Naive thymus-derived CD4-positive, alpha-beta T cell (primary cell): Measurements from ENCODE around the gene CARD14. TPM values are rescaled to one million over a fixed set of nuclear protein-coding genes. Genes with fewer than 3 reads are reported as not detected.

Experiments used
- ATAC-seq: fragments of 150-1000 bp; cut with Tn5 transposase; 2 replicates; pipeline ENCODE4 v1.10.0; 2021; ENCODE audit warnings: mild to moderate bottlenecking, moderate library complexity
- CTCF ChIA-PET: fragments of 350-600 bp; sonication (Branson Sonifier 250); formaldehyde crosslinking; loops from one replicate; lab custom pipeline; 2021; ENCODE audit warnings: antibody characterized with exemption; lab: Charles Lee
- POLR2A ChIA-PET: fragments of 350-600 bp; sonication (Branson Sonifier 250); formaldehyde crosslinking; loops from one replicate; lab custom pipeline; 2021; ENCODE audit warnings: antibody characterized with exemption, inconsistent platforms; lab: Charles Lee
- DNase-seq, 9 donors: peaks; one replicate each; pipeline versions ENCODE4 v3.0.0 to v3.0.0-alpha.2; 2020 to 2022; ENCODE audit warnings: mixed read lengths in 1 of 9
- H3K27ac ChIP-seq: one replicate; pipeline ENCODE4 v1.7.0; 2013; ENCODE audit warnings: mild to moderate bottlenecking, low read depth, low read length, moderate library complexity
- H3K27me3 ChIP-seq, 2 donors: one replicate each; pipeline ENCODE4 v1.7.0; 2013; ENCODE audit warnings: low read length in 2 of 2, mild to moderate bottlenecking in 2 of 2, moderate library complexity in 2 of 2; ENCODE audit not compliant: control insufficient read depth in 2 of 2, insufficient read depth in 2 of 2
- H3K36me3 ChIP-seq, 3 experiments: 1 replicate in 2 of 3; 2 replicates in 1 of 3; pipeline ENCODE4 v1.7.0; 2013; ENCODE audit warnings: low read length in 3 of 3, mild to moderate bottlenecking in 3 of 3, moderate library complexity in 1 of 3; ENCODE audit not compliant: insufficient read depth in 3 of 3, control insufficient read depth in 2 of 3
- H3K4me1 ChIP-seq, 2 donors: one replicate each; pipeline ENCODE4 v1.7.0; 2013; ENCODE audit warnings: low read length in 2 of 2, mild to moderate bottlenecking in 2 of 2, moderate library complexity in 1 of 2; ENCODE audit not compliant: control insufficient read depth in 2 of 2, insufficient read depth in 2 of 2
- H3K4me3 ChIP-seq: 2 replicates; pipeline ENCODE4 v1.7.0; 2013; ENCODE audit warnings: mild to moderate bottlenecking, low read length
- H3K9me3 ChIP-seq, 3 experiments: 1 replicate in 2 of 3; 2 replicates in 1 of 3; pipeline ENCODE4 v1.7.0; 2013; ENCODE audit warnings: low read length in 3 of 3; ENCODE audit not compliant: control insufficient read depth in 2 of 3
- H3K27ac Mint-ChIP-seq, 9 donors: one replicate each; pipeline ENCODE4 v1.8.0; 2020 to 2022; ENCODE audit warnings: mixed read lengths in 9 of 9, mild to moderate bottlenecking in 8 of 9, moderate library complexity in 5 of 9, inconsistent platforms in 2 of 9
- H3K27me3 Mint-ChIP-seq, 5 donors: one replicate each; pipeline ENCODE4 v1.8.0; 2021 to 2022; ENCODE audit warnings: mixed read lengths in 5 of 5, mild to moderate bottlenecking in 1 of 5
- H3K36me3 Mint-ChIP-seq, 5 donors: one replicate each; pipeline ENCODE4 v1.8.0; 2020 to 2022; ENCODE audit warnings: mixed read lengths in 5 of 5, mild to moderate bottlenecking in 3 of 5, inconsistent platforms in 1 of 5
- H3K4me1 Mint-ChIP-seq, 7 donors: one replicate each; pipeline ENCODE4 v1.8.0; 2020 to 2022; ENCODE audit warnings: mixed read lengths in 7 of 7, mild to moderate bottlenecking in 3 of 7, inconsistent platforms in 1 of 7
- H3K4me3 Mint-ChIP-seq, 10 donors: one replicate each; pipeline ENCODE4 v1.8.0; 2020 to 2022; ENCODE audit warnings: mild to moderate bottlenecking in 10 of 10, mixed read lengths in 10 of 10, moderate library complexity in 6 of 10, inconsistent platforms in 2 of 10
- H3K9me3 Mint-ChIP-seq, 11 donors: one replicate each; pipeline ENCODE4 v1.8.0; 2020 to 2022; ENCODE audit warnings: mixed read lengths in 11 of 11, mild to moderate bottlenecking in 4 of 11, inconsistent platforms in 1 of 11, moderate library complexity in 1 of 11
- intact Hi-C, 2 donors: fragments of 100-400 bp; cut with micrococcal nuclease; formaldehyde crosslinking; loops; one replicate each; pipeline ENCODE4 v1.15.1; 2023
- polyA plus RNA-seq, 2 donors: library from polyadenylated mRNA; unstranded; fragments of 300-500 nt; fragmentation: Illumina TruSeq; gene quantifications; one replicate each; pipeline ENCODE4 v1.2.3, GENCODE V29; 2021
- total RNA-seq, 6 experiments: library from RNA in 5 of 6; stranded (reverse) in 5 of 6; gene quantifications; 1 replicate in 5 of 6; 2 replicates in 1 of 6; pipeline ENCODE4 v1.2.3 and lab custom pipeline; 2021 to 2026

CARD14 gene
- total RNA-seq, result under 1 TPM in 3 of 5 experiments, not detected in 2; 0.24 to 0.57 (median 0.30) TPM
- not detected for polyA plus RNA-seq
- not detected for total RNA-seq (lab: John Stamatoyannopoulos, UW)

GRCh38 chr17:80169784-80170500 lies at the start of gene CARD14:
TSS of gene CARD14 (plus strand) at chr17:80170030. CDS start at chr17:80181439, 11,409 bp downstream.
- no peaks in the 10 kb centered on the region for H3K27me3 ChIP-seq
- Mint-ChIP-seq H3K4me3 (no peak within 1 kb of the TSS), H3K36me3 (peaks cover 0 to 5% (median 0%) of the 10 kb centered on the region in 5 donors), H3K27me3 (peaks cover 0 to 10% (median 0%) of the 10 kb centered on the region in 5 donors), H3K27ac (no peak within 1 kb of the TSS), H3K9me3 (no peaks in the 10 kb centered on the region), H3K4me1 (peaks cover 0 to 2% (median 0%) of the 10 kb centered on the region in 7 donors)
- no peaks in the 10 kb centered on the region for H3K9me3 ChIP-seq
- POLR2A ChIA-PET, result no interaction called here
- H3K4me1 ChIP-seq, result no peaks in the 10 kb centered on the region
- no peak within 1 kb of the TSS for H3K27ac ChIP-seq
- no peak for DNase-seq
- CTCF ChIA-PET, result interaction anchor here (0.6 kb wide), 1 partner anchor 35 kb away, joined by 3 read pairs; no protein-coding TSS in a partner anchor
- H3K4me3 ChIP-seq, result no peak within 1 kb of the TSS
- H3K36me3 ChIP-seq, result no peaks in the 10 kb centered on the region
- intact Hi-C loops, result no loop called here
- no peak for ATAC-seq

GRCh38 chr17:80122026-80122575 lies 47.7 kb upstream of the CARD14 start:
- no peak for ATAC-seq
- H3K27ac ChIP-seq, result no peak overlapping the region
- no peaks in the 10 kb centered on the region for H3K27me3 ChIP-seq

DNA sequence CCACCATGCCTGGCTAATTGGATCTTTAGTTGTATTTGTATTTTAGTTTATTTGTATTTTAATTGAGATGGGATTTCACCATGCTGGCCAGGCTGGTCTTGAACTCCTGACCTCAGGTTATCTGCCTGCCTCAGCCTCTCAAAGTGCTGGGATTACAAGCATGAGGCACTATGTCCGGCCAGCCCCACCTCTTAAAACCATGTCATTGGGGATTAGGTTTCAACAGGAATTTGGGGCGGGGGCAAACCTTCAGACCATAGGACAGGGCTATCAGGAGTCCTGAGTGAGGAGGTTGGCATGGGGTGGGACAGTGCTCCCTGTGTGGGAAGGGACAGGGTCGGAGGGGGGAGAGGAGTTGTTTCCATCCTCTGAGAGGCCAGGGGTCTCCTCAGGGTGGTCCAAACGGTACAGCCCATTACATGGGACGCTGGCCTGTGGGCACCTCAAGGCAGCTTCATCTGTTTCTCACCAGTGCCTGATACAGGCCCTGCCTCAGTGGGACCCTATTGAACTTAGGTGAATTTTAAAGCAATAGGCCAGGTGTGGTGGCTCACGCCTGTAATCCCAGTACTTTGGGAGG lies 46.8 kb upstream of the CARD14 start:
- Mint-ChIP-seq H3K27ac (no peak overlapping the region), H3K9me3 (no peaks in the 10 kb centered on the region), H3K4me3 (no peak overlapping the region), H3K36me3 (no peaks in the 10 kb centered on the region), H3K27me3 (peaks cover 0 to 22% (median 9%) of the 10 kb centered on the region in 5 donors), H3K4me1 (no peaks in the 10 kb centered on the region)
- H3K36me3 ChIP-seq, result no peaks in the 10 kb centered on the region
- ATAC-seq, result no peak
- H3K4me3 ChIP-seq, result no peak overlapping the region
- ChIA-PET POLR2A (no interaction called here), CTCF (interaction anchor here (0.7 to 0.9 kb wide), 2 partner anchors 33 to 78 kb away, joined by 3 read pairs; no protein-coding TSS in a partner anchor)
- H3K27me3 ChIP-seq, result no peaks in the 10 kb centered on the region
- no peak for DNase-seq
- H3K9me3 ChIP-seq, result no peaks in the 10 kb centered on the region
- intact Hi-C loops, result no loop called here
- no peaks in the 10 kb centered on the region for H3K4me1 ChIP-seq
- no peak overlapping the region for H3K27ac ChIP-seq

More at GRCh38 chr17:80122026-80122575, 47.7 kb upstream of the CARD14 start:
- Mint-ChIP-seq H3K9me3 (no peaks in the 10 kb centered on the region), H3K27me3 (peaks cover 0 to 17% (median 7%) of the 10 kb centered on the region in 5 donors), H3K27ac (no peak overlapping the region), H3K36me3 (no peaks in the 10 kb centered on the region), H3K4me3 (no peak overlapping the region), H3K4me1 (no peaks in the 10 kb centered on the region)
- POLR2A ChIA-PET, result no interaction called here
- H3K9me3 ChIP-seq, result no peaks in the 10 kb centered on the region
- CTCF ChIA-PET, result interaction anchor here (0.9 kb wide), 1 partner anchor 32 kb away, joined by 3 read pairs; no protein-coding TSS in a partner anchor
- no peak overlapping the region for H3K4me3 ChIP-seq
- H3K36me3 ChIP-seq, result no peaks in the 10 kb centered on the region
- H3K4me1 ChIP-seq, result no peaks in the 10 kb centered on the region
- DNase-seq, result no peak
- intact Hi-C loops, result no loop called here

DNA sequence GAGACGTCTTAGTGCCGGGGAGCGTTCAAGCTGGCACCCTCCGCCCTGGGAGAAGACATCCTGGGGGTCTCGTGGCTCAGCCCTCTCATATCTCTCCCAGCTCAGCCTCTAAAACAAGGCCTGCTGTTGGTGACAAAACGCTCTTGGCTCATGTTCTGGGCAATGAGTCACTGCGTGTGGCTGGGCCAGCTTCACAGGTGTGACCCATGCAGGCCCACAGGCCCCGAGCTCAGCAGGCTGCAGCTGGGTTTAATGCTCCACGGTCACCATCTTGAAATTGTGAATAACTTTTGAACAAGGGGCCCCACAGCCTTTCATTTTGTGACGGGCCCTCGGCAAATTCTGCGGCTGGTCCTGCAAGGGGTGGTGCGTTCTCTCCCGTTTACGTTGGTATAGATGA lies 46.0 kb upstream of the CARD14 start:
- H3K27ac Mint-ChIP-seq, result no peak overlapping the region
- Histone ChIP-seq H3K4me3 (no peak overlapping the region), H3K9me3 (no peaks in the 10 kb centered on the region), H3K36me3 (no peaks in the 10 kb centered on the region), H3K4me1 (no peaks in the 10 kb centered on the region), H3K27me3 (no peaks in the 10 kb centered on the region), H3K27ac (no peak overlapping the region)
- no peaks in the 10 kb centered on the region for H3K9me3 Mint-ChIP-seq
- H3K4me3 Mint-ChIP-seq, result no peak overlapping the region
- ChIA-PET CTCF (no interaction called here), POLR2A (no interaction called here)
- H3K4me1 Mint-ChIP-seq, result no peaks in the 10 kb centered on the region
- H3K36me3 Mint-ChIP-seq, result no peaks in the 10 kb centered on the region
- intact Hi-C loops, result no loop called here
- DNase-seq (no peak), ATAC-seq (no peak)
- peaks cover 5 to 30% (median 16%) of the 10 kb centered on the region in 5 donors for H3K27me3 Mint-ChIP-seq

DNA sequence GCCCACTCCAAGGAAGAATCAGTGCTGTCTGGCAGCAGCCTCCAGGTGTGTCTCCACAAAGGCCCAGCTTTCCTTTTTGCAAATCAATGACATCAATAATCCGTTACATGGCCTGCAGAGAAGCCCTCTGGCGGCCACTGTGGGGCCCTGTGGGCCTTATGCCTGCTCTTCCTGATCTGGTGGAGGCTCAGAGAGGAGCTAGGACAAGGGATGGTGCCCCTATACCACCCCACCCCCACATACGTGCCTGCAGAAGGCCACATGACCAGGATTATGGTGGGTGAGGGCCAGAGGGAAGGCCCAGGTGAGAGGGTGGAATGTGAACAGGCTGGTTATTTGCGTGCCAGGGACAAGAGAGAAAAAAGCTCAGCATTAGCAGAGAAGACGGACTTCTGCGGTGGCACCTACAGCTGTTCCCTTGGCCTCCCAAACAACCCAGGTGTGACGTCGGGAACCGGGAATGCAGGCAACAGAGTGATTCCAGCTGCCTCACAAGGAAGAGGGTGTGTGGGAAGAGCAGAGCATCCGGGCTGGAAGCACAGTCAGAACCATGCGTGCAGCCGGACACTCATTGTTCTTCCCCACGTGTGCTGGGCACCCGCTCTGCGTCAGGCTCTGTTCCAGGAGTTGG lies 45.4 kb upstream of the CARD14 start:
- Mint-ChIP-seq H3K4me1 (no peaks in the 10 kb centered on the region), H3K4me3 (no peak overlapping the region), H3K36me3 (no peaks in the 10 kb centered on the region), H3K27me3 (peaks cover 5 to 37% (median 22%) of the 10 kb centered on the region in 5 donors), H3K27ac (no peak overlapping the region), H3K9me3 (no peaks in the 10 kb centered on the region)
- ChIA-PET CTCF (no interaction called here), POLR2A (no interaction called here)
- Histone ChIP-seq H3K9me3 (no peaks in the 10 kb centered on the region), H3K27me3 (no peaks in the 10 kb centered on the region), H3K4me3 (no peak overlapping the region), H3K27ac (no peak overlapping the region), H3K4me1 (no peaks in the 10 kb centered on the region), H3K36me3 (no peaks in the 10 kb centered on the region)
- no peak for ATAC-seq
- no peak for DNase-seq
- intact Hi-C loops, result no loop called here

DNA sequence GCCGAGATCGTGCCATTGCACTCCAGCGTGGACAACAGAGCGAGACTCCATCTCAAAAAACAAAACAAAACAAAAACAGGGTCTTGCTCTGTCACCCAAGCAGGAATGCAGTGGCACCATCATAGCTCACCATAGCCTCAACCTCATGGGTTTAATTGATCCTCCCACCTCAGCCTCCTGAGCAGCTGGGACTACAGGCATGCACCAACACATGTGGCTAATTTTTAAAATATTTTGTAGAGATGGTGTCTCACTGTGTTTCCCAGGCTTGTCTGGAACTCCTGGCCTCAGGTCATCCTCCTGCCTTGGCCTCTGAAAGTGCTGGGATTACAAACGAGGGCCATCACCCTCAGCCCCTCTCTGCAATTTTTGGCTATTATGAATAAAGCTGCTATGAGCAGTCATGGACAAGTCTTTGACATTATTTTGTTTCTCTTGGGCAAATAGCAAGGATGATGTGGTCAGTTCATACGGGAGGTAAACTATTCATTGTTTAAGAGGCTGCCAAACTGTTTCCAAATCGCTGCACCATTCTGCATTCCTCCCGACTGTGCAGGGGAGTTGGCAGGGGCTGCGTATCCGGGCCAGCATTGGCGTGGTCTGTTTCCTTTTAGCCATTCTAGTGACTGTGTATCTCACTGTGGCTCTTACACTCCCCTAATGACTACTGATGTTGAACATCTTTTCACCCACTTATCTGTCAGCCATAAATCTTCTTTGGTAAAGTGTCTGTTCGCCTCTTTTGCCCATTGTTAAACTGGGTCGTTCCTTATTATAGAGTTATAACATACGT lies 44.0 kb upstream of the CARD14 start:
- Histone ChIP-seq H3K4me1 (no peaks in the 10 kb centered on the region), H3K27ac (no peak overlapping the region), H3K27me3 (no peaks in the 10 kb centered on the region), H3K9me3 (no peaks in the 10 kb centered on the region), H3K4me3 (no peak overlapping the region), H3K36me3 (no peaks in the 10 kb centered on the region)
- no peaks in the 10 kb centered on the region for H3K9me3 Mint-ChIP-seq
- no peaks in the 10 kb centered on the region for H3K36me3 Mint-ChIP-seq
- H3K27me3 Mint-ChIP-seq, result peaks cover 5 to 38% (median 25%) of the 10 kb centered on the region in 5 donors
- ATAC-seq (no peak), DNase-seq (no peak)
- intact Hi-C loops, result no loop called here
- no peaks in the 10 kb centered on the region for H3K4me1 Mint-ChIP-seq
- H3K4me3 Mint-ChIP-seq, result no peak overlapping the region
- ChIA-PET CTCF (no interaction called here), POLR2A (no interaction called here)
- H3K27ac Mint-ChIP-seq, result no peak overlapping the region
